GM12874 (cell line): Measurements from ENCODE around the gene NEU1.

ENCODE experiments used
- CTCF ChIP-seq: IDR thresholded peaks from 2 replicates; pipeline ENCODE4 v1.5.1; 2011; ENCODE audit warnings: low read depth, mild to moderate bottlenecking, control low read depth, low read length, moderate library complexity; ENCODE audit not compliant: insufficient read depth

Gene NEU1

GRCh38 chr6:31865205-31866118 is 2.8 kb upstream of the NEU1 start:
- TF ChIP-seq CTCF, result no peak

GRCh38 chr6:31864818-31865204 is 2.2 kb upstream of the NEU1 start:
- no peak for TF ChIP-seq CTCF

GRCh38 chr6:31861919-31862343 is 690 bp downstream of the NEU1 start:
- TF ChIP-seq CTCF, result no peak

GRCh38 chr6:31861150-31861549 is 1.5 kb downstream of the NEU1 start:
- no peak for TF ChIP-seq CTCF

- TF ChIP-seq CTCF, result no peak
Measured at GRCh38 chr6:31860349-31860748, 2.3 kb downstream of the NEU1 start.

GRCh38 chr6:31859923-31860322 is 2.7 kb downstream of the NEU1 start:
- no peak for TF ChIP-seq CTCF

GRCh38 chr6:31858707-31859106 is 3.9 kb downstream of the NEU1 start:
- TF ChIP-seq CTCF, result no peak
